Measurements from ENCODE around the gene MBLAC2.
A peak's percentile ranks its signal among the peaks of the same experiment; 100 is the strongest.

MBLAC2 gene

DNA sequence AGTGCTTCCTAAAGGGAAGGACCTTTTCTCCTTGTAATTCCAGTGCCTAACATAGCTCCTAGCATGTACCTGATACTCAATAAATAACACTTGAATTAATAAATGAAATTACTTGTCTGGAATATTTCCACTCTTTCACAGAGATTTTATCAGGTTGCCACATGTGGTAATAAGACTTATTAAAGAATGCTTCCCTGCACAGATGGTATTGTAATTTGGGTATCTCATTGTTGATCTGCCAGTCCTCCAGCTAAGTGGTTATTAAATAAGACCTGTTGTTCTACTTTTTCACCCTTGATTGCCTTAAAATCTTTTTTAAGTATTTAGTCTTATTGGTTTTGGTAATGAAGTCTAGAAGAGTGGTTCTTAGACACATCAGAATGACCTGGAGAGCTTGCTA lies 36.9 kb downstream of the MBLAC2 start:
- TF ChIP-seq, protein P1, sequence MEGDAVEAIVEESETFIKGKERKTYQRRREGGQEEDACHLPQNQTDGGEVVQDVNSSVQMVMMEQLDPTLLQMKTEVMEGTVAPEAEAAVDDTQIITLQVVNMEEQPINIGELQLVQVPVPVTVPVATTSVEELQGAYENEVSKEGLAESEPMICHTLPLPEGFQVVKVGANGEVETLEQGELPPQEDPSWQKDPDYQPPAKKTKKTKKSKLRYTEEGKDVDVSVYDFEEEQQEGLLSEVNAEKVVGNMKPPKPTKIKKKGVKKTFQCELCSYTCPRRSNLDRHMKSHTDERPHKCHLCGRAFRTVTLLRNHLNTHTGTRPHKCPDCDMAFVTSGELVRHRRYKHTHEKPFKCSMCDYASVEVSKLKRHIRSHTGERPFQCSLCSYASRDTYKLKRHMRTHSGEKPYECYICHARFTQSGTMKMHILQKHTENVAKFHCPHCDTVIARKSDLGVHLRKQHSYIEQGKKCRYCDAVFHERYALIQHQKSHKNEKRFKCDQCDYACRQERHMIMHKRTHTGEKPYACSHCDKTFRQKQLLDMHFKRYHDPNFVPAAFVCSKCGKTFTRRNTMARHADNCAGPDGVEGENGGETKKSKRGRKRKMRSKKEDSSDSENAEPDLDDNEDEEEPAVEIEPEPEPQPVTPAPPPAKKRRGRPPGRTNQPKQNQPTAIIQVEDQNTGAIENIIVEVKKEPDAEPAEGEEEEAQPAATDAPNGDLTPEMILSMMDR (IDR thresholded peaks at IDR 0.05; ENCODE audit: low read depth, low read length, missing control alignments), result no peak
- H3K4me3 ChIP-seq (replicated peaks; ENCODE audit: low read depth, low read length), result no peak overlapping the region
- DNase-seq (ENCODE audit: extremely low read depth, low read depth), result no peak

DNA sequence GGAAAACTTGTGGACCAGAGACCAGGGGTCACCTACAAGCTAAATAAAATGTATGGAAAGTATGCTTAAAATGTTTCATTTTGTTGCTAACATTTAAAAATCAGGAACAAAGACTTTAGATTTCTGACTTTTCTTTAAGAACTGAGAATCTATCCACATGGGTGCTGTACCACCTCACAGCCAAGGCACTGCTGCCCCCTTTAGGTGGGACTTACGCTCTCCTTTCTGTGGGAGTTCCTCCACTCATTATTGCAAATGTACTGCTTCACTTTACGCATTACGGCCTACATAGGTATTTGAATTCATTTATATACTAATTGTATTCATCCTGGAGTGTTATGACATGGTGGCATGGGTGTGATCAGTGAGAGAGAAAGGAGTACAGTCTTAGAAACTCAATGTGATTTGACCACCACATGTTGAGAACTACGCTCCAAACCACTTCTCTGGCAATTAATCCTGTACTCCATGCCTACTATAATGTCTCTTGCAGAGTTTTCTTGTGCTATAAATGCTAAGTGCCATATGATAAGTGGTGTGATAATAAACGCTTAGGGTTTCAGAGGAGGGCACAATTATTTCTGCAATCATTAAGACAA lies 40.4 kb downstream of the MBLAC2 start:
- DNase-seq (ENCODE audit: extremely low read depth, low read depth), result no peak
- no peak overlapping the region for H3K4me3 ChIP-seq (replicated peaks; ENCODE audit: low read depth, low read length)
- TF ChIP-seq, protein P1 (IDR thresholded peaks at IDR 0.05; ENCODE audit: low read depth, low read length, missing control alignments), result peak; percentile 77

DNA sequence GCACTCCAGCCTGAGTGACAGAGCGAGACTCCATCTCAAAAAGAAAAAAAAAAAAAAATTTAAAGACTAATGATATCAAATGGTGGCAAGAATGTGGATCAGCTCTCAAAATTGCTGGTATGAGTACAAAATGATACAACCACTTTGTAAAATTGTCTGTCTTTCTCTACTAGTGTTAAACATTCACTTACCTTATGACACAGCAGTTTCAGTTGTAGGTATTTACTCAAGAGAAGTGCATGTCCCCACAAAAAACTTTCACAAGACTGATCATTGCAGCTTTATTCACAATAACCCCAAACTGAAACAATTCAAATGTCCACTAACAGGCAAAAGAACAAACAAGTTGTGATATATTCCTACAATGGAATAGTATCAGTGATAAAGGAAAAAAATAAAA lies 50.3 kb downstream of the MBLAC2 start:
- H3K4me3 ChIP-seq (replicated peaks; ENCODE audit: low read depth, low read length), result no peak overlapping the region
- no peak for DNase-seq (ENCODE audit: extremely low read depth, low read depth)
- TF ChIP-seq, protein P1 (IDR thresholded peaks at IDR 0.05; ENCODE audit: low read depth, low read length, missing control alignments), result no peak

DNA sequence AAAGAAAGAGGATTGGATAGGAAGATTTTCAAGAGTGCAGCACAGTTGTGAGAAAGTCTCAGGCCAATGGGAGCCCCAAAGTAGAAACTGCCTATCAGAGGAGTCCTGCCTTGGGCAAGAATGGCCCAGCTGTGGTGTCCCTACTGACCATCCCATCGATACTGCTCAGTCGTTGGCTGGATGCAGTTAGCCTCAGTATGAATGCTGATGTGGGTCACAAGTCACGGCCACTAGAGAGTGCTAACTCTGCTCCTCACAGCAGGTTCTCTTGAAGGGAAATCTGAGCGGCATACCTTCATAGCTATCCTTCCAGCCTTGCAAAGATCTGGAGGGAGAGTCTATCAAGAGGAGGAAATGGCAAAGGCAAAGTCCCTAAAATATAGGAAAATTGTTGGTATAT lies 53.4 kb downstream of the MBLAC2 start:
- TF ChIP-seq, protein P1 (IDR thresholded peaks at IDR 0.05; ENCODE audit: low read depth, low read length, missing control alignments), result peak; percentile 12
- no peak overlapping the region for H3K4me3 ChIP-seq (replicated peaks; ENCODE audit: low read depth, low read length)
- no peak for DNase-seq (ENCODE audit: extremely low read depth, low read depth)

DNA sequence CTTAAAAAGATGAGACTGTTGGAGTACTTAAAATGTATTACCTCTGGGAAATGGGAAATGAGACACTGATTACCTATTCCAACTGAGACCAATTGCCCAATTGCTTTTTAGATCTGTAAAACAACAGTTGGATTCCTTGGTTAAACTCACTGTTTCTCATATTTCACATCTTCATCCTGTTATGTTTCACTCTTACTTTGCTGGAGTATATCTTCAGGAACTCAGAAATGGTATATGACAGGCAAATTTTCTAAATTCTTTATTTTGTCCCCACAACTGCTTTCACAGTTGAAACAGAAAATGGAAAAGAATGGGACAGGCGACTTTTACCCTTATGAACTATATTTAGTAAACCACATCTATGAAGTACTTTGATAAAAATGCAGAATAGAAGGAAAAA lies 56.4 kb downstream of the MBLAC2 start:
- TF ChIP-seq, protein P1 (IDR thresholded peaks at IDR 0.05; ENCODE audit: low read depth, low read length, missing control alignments), result no peak

DNA sequence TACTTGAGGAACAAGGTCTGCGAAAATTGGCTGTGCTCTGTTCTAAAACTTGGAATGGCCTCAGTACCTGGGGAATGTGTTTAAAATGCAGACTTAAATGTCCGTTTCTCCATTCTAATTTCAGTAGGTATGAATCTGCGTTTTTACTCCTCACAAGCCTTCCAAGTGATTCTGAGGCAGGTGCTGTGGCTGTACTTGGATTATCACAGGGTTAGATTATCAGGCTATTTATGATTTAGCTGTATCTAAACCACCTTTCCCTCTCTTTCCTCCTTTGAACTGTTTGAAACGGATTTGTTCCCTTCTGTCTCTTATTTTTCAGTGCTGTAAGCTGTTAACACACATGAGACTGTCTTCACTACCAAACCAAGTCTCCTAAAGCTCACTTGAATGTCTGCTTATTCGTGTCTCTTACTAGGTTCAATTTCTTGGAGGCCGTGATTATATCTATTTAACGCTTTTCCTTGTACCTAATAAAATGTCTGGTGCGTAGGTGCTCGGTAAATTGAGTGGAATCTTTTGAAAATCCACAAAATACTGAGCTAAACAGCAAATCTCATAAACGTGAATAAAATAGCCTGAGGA lies 64.3 kb downstream of the MBLAC2 start:
- DNase-seq (ENCODE audit: extremely low read depth, low read depth), result no peak
- H3K4me3 ChIP-seq (replicated peaks; ENCODE audit: low read depth, low read length), result peak overlapping the region; percentile 90
- TF ChIP-seq, protein P1 (IDR thresholded peaks at IDR 0.05; ENCODE audit: low read depth, low read length, missing control alignments), result no peak

More for the DNA sequence above, 56.4 kb downstream of the MBLAC2 start:
- DNase-seq (ENCODE audit: extremely low read depth, low read depth), result no peak
- no peak overlapping the region for H3K4me3 ChIP-seq (replicated peaks; ENCODE audit: low read depth, low read length)

Measured in HFF-Myc (cell line).